ENCODE results near the gene ANP32D.

DNA sequence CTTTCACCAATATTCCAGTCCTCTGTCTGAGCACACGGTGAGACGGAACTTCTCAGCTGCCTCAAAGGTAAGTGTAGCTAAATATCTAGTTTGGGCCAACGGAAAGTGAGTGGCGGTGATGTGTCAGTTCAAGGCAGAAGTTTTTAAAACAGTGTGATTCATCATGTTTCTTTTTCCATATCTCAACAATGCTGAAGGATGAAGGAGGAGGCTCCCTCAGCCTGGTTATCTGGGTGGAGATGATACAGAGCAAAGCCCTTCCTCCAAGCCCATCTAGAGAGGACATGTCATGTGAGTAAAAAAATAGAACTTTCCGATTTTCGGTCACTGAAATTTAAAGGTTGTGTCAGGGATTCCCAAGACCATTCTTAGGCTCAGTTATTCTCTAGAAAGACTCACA is 13.1 kb upstream of the ANP32D start:
- TF ChIP-seq POLR2A (IDR thresholded peaks at IDR 0.05; ENCODE audit: extremely low read depth, insufficient read length) (no peak), MYC (IDR thresholded peaks at IDR 0.05; ENCODE audit: low read depth, low read length) (no peak)
- TF ChIP-seq, protein P1, sequence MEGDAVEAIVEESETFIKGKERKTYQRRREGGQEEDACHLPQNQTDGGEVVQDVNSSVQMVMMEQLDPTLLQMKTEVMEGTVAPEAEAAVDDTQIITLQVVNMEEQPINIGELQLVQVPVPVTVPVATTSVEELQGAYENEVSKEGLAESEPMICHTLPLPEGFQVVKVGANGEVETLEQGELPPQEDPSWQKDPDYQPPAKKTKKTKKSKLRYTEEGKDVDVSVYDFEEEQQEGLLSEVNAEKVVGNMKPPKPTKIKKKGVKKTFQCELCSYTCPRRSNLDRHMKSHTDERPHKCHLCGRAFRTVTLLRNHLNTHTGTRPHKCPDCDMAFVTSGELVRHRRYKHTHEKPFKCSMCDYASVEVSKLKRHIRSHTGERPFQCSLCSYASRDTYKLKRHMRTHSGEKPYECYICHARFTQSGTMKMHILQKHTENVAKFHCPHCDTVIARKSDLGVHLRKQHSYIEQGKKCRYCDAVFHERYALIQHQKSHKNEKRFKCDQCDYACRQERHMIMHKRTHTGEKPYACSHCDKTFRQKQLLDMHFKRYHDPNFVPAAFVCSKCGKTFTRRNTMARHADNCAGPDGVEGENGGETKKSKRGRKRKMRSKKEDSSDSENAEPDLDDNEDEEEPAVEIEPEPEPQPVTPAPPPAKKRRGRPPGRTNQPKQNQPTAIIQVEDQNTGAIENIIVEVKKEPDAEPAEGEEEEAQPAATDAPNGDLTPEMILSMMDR (IDR thresholded peaks at IDR 0.05; ENCODE audit: low read depth, low read length): no peak
- TF ChIP-seq, protein P2, sequence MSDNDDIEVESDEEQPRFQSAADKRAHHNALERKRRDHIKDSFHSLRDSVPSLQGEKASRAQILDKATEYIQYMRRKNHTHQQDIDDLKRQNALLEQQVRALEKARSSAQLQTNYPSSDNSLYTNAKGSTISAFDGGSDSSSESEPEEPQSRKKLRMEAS (IDR thresholded peaks at IDR 0.05; ENCODE audit: low read depth, low read length): no peak
